SK-N-SH (cell line): ENCODE results near the gene JADE2. TPM values are rescaled to one million over a fixed set of nuclear protein-coding genes. Genes with fewer than 3 reads are reported as not detected.
A peak's percentile ranks its signal among the peaks of the same experiment; 100 is the strongest.

Experiments
- CTCF ChIA-PET: fragments of 300-600, 350-600 bp; formaldehyde crosslinking; extraction: SDS; loops from one replicate; lab custom pipeline; 2021; lab: Yijun Ruan, JAX
- POLR2A ChIA-PET: fragments of 350-600 bp; sonication (Branson Sonifier 250); formaldehyde crosslinking; extraction: SDS; loops from one replicate; lab custom pipeline; 2020; ENCODE audit warnings: antibody characterized with exemption, inconsistent platforms; lab: Yijun Ruan, JAX
- DNase-seq: peaks from one replicate; pipeline ENCODE4 v3.0.0; 2012
- H2AFZ ChIP-seq: fragments of 200-600 bp; sonication (generic); 2 replicates; pipeline ENCODE4 v1.8.1; 2016; ENCODE audit warnings: antibody characterized with exemption, mild to moderate bottlenecking, low read depth
- H3F3A ChIP-seq: fragments of 200-600 bp; sonication (generic); replicated peaks from 2 replicates; pipeline ENCODE3; 2016; ENCODE audit warnings: antibody characterized with exemption, mild to moderate bottlenecking; ENCODE audit not compliant: insufficient read depth
- H3K27ac ChIP-seq, 2 experiments: fragments of 200-500 bp in 1 of 2; fragments of 200-600 bp in 1 of 2; sonication (Bioruptor generic) in 1 of 2; sonication (generic), shearing (Covaris generic) in 1 of 2; 2 replicates each; pipeline versions ENCODE4 v1.5.1 to v1.6.1; 2014 to 2016; ENCODE audit warnings: low read depth in 2 of 2, inconsistent platforms in 1 of 2, low read length in 1 of 2, mild to moderate bottlenecking in 1 of 2, mixed read lengths in 1 of 2
- H3K27me3 ChIP-seq: fragments of 200-600 bp; sonication (generic), shearing (Covaris generic); 2 replicates; pipeline ENCODE4 v1.6.1; 2016; ENCODE audit warnings: mixed run types; ENCODE audit not compliant: insufficient read depth
- H3K36me3 ChIP-seq, 2 experiments: fragments of 200-500 bp in 1 of 2; fragments of 200-600 bp in 1 of 2; sonication (Bioruptor generic) in 1 of 2; sonication (generic) in 1 of 2; replicated peaks in 1 of 2; 2 replicates each; pipeline versions ENCODE3 to v1.5.1; 2014 to 2016; ENCODE audit warnings: low read length in 1 of 2, mild to moderate bottlenecking in 1 of 2; ENCODE audit not compliant: insufficient read depth in 2 of 2, control insufficient read depth in 1 of 2
- H3K4me1 ChIP-seq, 2 experiments: fragments of 200-500 bp in 1 of 2; fragments of 200-600 bp in 1 of 2; sonication (Bioruptor generic) in 1 of 2; sonication (generic), shearing (Covaris generic) in 1 of 2; 2 replicates each; pipeline versions ENCODE4 v1.5.1 to v1.6.1; 2014 to 2016; ENCODE audit warnings: low read depth in 1 of 2, low read length in 1 of 2, mixed run types in 1 of 2; ENCODE audit not compliant: insufficient read depth in 2 of 2, control insufficient read depth in 1 of 2
- H3K4me2 ChIP-seq: fragments of 200-600 bp; sonication (generic), shearing (Covaris generic); 2 replicates; pipeline ENCODE4 v1.6.1; 2017; ENCODE audit warnings: mixed run types
- H3K4me3 ChIP-seq, 2 experiments: fragments of 200-500 bp in 1 of 2; fragments of 200-600 bp in 1 of 2; sonication (Bioruptor generic) in 1 of 2; sonication (generic), shearing (Covaris generic) in 1 of 2; 2 replicates each; pipeline versions ENCODE4 v1.5.1 to v1.8.1; 2014 to 2016; ENCODE audit warnings: low read depth in 2 of 2, inconsistent platforms in 1 of 2, low read length in 1 of 2, mild to moderate bottlenecking in 1 of 2, mixed read lengths in 1 of 2, moderate library complexity in 1 of 2
- H3K79me2 ChIP-seq: fragments of 200-600 bp; sonication (generic); 2 replicates; pipeline ENCODE4 v1.8.1; 2017; ENCODE audit warnings: mild to moderate bottlenecking; ENCODE audit not compliant: insufficient read depth
- H3K9ac ChIP-seq: fragments of 200-600 bp; sonication (generic); 2 replicates; pipeline ENCODE4 v1.6.1; 2017; ENCODE audit warnings: mixed run types
- H3K9me2 ChIP-seq: fragments of 200-600 bp; sonication (generic); 2 replicates; pipeline ENCODE4 v1.6.1; 2017; ENCODE audit warnings: mixed run types
- H3K9me3 ChIP-seq: fragments of 200-600 bp; sonication (generic); 2 replicates; pipeline ENCODE4 v1.6.1; 2017; ENCODE audit warnings: mixed run types, mild to moderate bottlenecking, moderate library complexity
- H4K20me1 ChIP-seq: fragments of 200-600 bp; sonication (generic); 2 replicates; pipeline ENCODE4 v1.6.1; 2017; ENCODE audit warnings: mild to moderate bottlenecking, mixed run types; ENCODE audit not compliant: insufficient read depth
- EZH2phosphoT487 ChIP-seq: fragments of 200-600 bp; sonication (generic); IDR thresholded peaks from 2 replicates; pipeline ENCODE4 v1.6.1; 2017; ENCODE audit warnings: low read depth, mixed run types, mild to moderate bottlenecking, antibody characterized with exemption, moderate library complexity, borderline replicate concordance
- FOXJ3 ChIP-seq: sonication (generic); formaldehyde crosslinking; IDR thresholded peaks from 2 replicates; pipeline ENCODE4 v1.5.1; 2020; ENCODE audit warnings: mild to moderate bottlenecking, missing genetic modification reagents
- IRF3 ChIP-seq: fragments of 150-350 bp; IDR thresholded peaks from 2 replicates; pipeline ENCODE4 v1.6.1; 2016; ENCODE audit warnings: mild to moderate bottlenecking, low read depth, low read length
- NFIC ChIP-seq: IDR thresholded peaks from 2 replicates; pipeline ENCODE4 v1.4.0; 2012; ENCODE audit warnings: borderline replicate concordance
- RFX5 ChIP-seq: IDR thresholded peaks from 2 replicates; pipeline ENCODE4 v1.6.1; 2012; ENCODE audit warnings: mild to moderate bottlenecking, improper control_type of control experiment, low read length
- RXRA ChIP-seq: IDR thresholded peaks from 2 replicates; pipeline ENCODE4 v1.4.0; 2012; ENCODE audit warnings: low read depth, mild to moderate bottlenecking, borderline replicate concordance
- SIN3A ChIP-seq: IDR thresholded peaks from 2 replicates; pipeline ENCODE4 v1.6.1; 2012; ENCODE audit warnings: low read depth, mild to moderate bottlenecking, low read length, moderate library complexity, borderline replicate concordance
- TAF1 ChIP-seq: IDR thresholded peaks from 2 replicates; pipeline ENCODE4 v1.6.1; 2012; ENCODE audit warnings: low read depth, mild to moderate bottlenecking, low read length, moderate library complexity, borderline replicate concordance
- TCF12 ChIP-seq: IDR thresholded peaks from 2 replicates; pipeline ENCODE4 v1.4.0; 2012
- YY1 ChIP-seq: IDR thresholded peaks from 2 replicates; pipeline ENCODE4 v1.4.0; 2012; ENCODE audit warnings: low read depth, mild to moderate bottlenecking
- WGBS: methylation state at CpG from one replicate; pipeline ENCODE4 v1.1.6; 2017; ENCODE audit warnings: low lambda C conversion rate; 5-methylcytosine and 5-hydroxymethylcytosine counted together
- polyA plus RNA-seq, 3 experiments: library from polyadenylated mRNA; depleted of rRNA; stranded (reverse); fragments of >200 nt; gene quantifications; 2 replicates each; pipeline ENCODE4 v1.2.3, GENCODE V29; 2012
- TF ChIP-seq, protein P1 (sequence below): fragments of 150-350 bp; IDR thresholded peaks from 2 replicates; pipeline ENCODE4 v1.6.1; 2017; ENCODE audit warnings: antibody characterized with exemption, low read length, low read depth, borderline replicate concordance

JADE2 gene
- polyA plus RNA-seq, 1 of the 3 experiments (the other 2 are of a cell fraction), result 25.7 TPM

DNA sequence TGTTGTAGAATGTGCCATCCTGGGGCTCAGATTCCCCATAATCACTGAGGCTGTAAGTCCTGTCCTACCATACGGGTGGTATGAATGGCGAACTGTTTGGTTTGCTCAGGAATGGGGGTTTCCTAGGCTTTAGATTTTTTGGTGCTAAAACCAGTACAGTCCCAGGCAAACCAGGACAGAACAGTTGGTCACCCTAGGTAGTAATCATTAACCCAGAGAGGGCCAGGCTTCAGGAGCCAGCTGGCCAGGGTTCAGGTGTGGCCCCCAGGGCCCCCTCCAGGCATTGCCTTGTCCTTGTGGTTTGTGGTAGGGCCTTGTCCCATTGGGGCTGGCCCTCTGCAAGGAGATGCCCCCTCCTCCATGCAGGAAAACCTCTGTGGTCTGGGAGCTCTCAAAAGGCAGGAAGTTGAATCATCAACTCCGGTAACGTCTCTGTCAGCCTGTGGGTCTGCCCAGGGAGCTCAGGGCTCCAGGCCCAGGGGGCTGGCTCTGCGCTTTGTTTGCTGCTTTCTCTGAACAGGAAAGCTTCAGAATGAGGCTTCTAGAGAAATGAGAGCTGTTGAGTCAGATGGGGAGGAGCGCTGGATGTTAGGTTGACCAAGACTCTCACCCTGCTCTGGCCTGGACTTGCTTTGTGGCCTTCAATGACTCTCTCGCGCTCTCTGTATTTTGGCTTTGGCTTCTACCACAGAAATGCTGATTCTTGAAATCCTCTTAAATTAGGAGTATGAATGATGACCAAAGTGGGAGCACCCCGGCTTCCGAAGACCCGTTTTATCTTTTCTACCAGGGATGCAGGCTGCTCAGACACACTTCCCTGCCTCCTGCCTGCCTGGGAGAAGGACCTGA, 22.2 kb upstream of the JADE2 start (continued):
- TF ChIP-seq, protein P1, sequence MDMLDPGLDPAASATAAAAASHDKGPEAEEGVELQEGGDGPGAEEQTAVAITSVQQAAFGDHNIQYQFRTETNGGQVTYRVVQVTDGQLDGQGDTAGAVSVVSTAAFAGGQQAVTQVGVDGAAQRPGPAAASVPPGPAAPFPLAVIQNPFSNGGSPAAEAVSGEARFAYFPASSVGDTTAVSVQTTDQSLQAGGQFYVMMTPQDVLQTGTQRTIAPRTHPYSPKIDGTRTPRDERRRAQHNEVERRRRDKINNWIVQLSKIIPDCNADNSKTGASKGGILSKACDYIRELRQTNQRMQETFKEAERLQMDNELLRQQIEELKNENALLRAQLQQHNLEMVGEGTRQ, result no peak
- no peak for TF ChIP-seq EZH2phosphoT487
- no peak for TF ChIP-seq FOXJ3 (CRISPR knock-in tag)
- 0 out of 2 replicates have a peak, but pooled peaks have one; percentile 32 for TF ChIP-seq YY1
- TF ChIP-seq IRF3, result no peak
- peak; percentile 88 for TF ChIP-seq NFIC
- TF ChIP-seq RXRA, result peak; percentile 64; the same call in 1 of the 2 replicates
- TF ChIP-seq SIN3A, result peak; percentile 87; the same call in 1 of the 2 replicates
- peak; percentile 75 for TF ChIP-seq TAF1
- TF ChIP-seq RFX5, result no peak

DNA sequence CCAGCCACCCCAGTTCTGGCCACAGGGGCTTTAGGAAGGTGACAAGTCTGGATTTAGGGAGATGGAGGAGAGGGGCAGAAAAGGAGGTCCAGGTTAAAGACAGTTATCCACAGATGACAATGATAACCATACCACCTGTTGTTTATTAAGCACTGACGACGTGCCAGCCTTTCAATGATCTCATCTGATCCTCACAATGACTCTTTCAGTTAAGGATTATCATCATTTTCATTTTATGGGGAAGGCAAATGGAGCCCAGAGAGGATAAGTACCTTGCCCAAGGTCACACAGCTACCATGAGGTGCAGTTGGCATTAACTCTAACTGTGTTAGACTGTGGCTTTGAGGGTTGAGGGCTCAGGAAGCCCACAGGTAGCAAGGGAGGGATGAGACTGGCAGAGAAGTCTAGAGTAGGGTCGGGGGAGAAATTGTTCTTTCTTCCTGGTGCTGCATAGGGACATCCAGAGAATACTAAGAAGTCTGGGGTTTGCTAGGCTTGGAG, 21.5 kb upstream of the JADE2 start:
- no peaks in the 10 kb centered on the region for H3K79me2 ChIP-seq
- H3K27me3 ChIP-seq, result no peaks in the 10 kb centered on the region
- H4K20me1 ChIP-seq, result no peaks in the 10 kb centered on the region
- POLR2A ChIA-PET, result no interaction called here
- H3K9ac ChIP-seq, result peak overlapping the region; percentile 66
- H3K4me1 ChIP-seq, result peaks cover 28 to 32% of the 10 kb centered on the region in 2 experiments; a peak in 3 of 4 replicates
- 39% methylated on average over 3 of the region's 3 CpGs for WGBS
- peaks cover 20% of the 10 kb centered on the region for H3F3A ChIP-seq
- peak overlapping the region; percentile 59 for H3K4me2 ChIP-seq
- H3K27ac ChIP-seq, result peak overlapping the region; percentile 68 to 98
- TF ChIP-seq TAF1, result no peak
- TF ChIP-seq TCF12, result peak; percentile 82
- peak overlapping the region; percentile 74 for H2AFZ ChIP-seq
- no peaks in the 10 kb centered on the region for H3K9me2 ChIP-seq
- no peak overlapping the region for H3K4me3 ChIP-seq
- CTCF ChIA-PET, result interaction anchor here (1.5 kb wide), 1 partner anchor 83 kb away, joined by 5 read pairs; no protein-coding TSS in a partner anchor
- no peak for DNase-seq
- H3K9me3 ChIP-seq, result no peaks in the 10 kb centered on the region
- H3K36me3 ChIP-seq, result no peaks in the 10 kb centered on the region
